ENCODE data around the gene IP6K1.
A peak's percentile ranks its signal among the peaks of the same experiment; 100 is the strongest.
"Not testable (repeated sequence)": the region's sequence is repeated elsewhere in the genome, so short reads cannot be mapped to it uniquely, and the experiment has no call there.

The IP6K1 gene

DNA sequence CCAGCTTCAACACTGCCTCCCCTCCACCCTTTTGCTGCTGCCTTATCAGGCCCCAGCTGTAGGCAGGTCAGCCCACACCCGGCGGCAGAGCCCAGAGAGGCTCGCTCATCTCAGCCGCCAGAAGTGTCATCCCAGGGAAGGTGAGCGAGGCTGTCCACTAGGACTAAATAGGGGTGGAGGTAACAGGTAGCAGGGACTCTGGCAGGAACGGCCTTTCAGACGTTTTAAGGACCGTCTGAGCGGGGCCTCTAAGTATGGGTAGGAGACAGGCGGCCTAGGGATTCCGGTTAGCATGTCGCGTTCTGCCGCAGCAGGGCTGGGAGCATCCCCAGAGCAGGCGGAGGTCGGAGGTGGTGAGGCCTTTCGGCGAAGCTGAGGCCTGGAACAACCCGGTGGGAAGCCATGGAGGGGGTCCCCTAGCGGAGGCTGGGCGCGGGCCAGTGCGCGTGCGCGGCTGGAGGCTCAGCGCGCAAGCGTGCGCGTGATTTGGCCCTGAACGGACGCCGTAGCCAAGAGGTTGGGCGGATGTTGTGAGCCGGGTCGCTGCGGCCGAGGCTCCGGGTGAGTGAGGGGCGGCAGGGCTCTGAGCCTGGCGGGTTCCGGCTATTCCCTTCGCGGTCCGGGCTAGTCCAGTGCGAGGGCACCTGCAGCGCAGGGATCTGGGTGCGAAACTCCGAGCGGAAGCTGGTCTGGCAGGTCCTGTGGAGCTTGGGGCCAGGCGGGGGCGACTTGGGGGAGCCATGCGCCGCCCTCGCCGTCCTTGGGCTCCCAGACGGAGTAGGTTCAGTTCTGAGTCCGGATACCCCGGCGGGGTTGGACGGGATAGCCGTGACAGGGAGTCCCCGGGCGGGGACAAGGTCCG lies 97.1 kb downstream of the IP6K1 start, which contains the start of the genes MST1 and RNF123:
Gene MST1, minus strand, starts transcription at position 429 of the 862 bp plus-strand sequence. CDS start 783 bp downstream, outside the sequence.
Gene RNF123, plus strand, starts transcription at position 512 of the 862 bp plus-strand sequence. CDS start 1,609 bp downstream, outside the sequence.
- TF ChIP-seq, protein P1, sequence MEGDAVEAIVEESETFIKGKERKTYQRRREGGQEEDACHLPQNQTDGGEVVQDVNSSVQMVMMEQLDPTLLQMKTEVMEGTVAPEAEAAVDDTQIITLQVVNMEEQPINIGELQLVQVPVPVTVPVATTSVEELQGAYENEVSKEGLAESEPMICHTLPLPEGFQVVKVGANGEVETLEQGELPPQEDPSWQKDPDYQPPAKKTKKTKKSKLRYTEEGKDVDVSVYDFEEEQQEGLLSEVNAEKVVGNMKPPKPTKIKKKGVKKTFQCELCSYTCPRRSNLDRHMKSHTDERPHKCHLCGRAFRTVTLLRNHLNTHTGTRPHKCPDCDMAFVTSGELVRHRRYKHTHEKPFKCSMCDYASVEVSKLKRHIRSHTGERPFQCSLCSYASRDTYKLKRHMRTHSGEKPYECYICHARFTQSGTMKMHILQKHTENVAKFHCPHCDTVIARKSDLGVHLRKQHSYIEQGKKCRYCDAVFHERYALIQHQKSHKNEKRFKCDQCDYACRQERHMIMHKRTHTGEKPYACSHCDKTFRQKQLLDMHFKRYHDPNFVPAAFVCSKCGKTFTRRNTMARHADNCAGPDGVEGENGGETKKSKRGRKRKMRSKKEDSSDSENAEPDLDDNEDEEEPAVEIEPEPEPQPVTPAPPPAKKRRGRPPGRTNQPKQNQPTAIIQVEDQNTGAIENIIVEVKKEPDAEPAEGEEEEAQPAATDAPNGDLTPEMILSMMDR (conservative IDR thresholded peaks at IDR 0.05; ENCODE audit: low read depth, low read length) = peak; percentile 35
- peak; percentile 60 for DNase-seq (ENCODE audit: low read depth)

DNA sequence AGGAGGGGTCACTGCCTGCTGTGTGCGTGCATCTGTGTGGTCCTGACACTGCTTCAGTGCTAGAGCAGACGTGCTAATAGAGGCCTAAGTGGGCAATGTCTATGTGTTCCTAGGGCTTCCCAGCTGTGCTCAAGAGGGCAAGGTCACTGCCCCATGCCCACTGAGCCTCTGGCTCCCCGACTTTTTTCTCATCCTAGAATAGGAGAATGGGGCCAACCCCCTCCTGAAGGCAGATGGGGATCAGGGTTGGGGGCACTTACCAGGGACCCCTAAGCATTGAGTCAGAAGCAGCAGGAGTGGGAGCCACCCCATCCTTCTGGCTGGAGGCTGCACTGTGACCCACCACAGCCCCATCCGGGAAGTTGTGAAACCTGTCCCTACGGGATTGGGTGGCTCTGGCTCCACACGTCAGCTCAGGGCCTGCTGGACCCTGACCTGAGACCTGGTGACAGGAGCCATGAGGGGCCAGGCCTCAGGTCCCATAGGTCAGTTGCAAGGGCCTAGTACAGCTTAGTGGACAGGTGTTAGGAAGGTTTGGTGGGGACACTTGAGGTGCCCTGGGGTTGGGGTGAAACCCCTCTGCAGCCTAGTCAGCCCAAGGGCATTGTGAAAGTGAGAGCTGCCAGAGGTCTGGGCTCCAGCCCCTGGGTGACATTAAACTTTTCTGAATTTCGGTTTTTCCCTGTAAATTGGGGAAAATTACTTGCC lies 97.8 kb downstream of the IP6K1 start:
- not testable (repeated sequence) for DNase-seq (ENCODE audit: low read depth)
- H3K4me3 ChIP-seq (ENCODE audit: low read length) = peak overlapping the region; percentile 90

More for the DNA sequence above, 97.1 kb downstream of the IP6K1 start, which contains the start of the genes MST1 and RNF123:
- H3K4me3 ChIP-seq (ENCODE audit: low read length) = peak within 1 kb of the TSS; percentile 90

DNA sequence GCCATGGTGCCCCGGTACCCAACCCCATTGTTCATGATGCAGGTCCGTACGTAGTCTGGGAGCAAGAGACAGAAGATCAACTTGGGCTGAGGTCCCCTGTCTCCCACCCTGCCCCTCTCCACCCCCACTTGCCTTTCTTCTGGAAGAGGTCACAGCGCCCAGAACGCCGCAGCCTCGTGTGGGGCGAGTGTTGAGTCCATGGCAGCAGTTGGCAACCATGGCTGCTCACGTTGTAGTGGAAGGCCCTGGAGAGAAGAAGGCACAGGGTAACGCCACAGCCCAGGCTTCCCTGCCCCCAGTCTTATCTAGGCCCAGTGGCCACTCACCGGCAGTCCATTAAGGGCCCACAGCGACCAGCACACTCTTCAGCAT lies 98.9 kb downstream of the IP6K1 start:
- DNase-seq (ENCODE audit: low read depth); H3K4me3 ChIP-seq (ENCODE audit: low read length): not testable (repeated sequence)

DNA sequence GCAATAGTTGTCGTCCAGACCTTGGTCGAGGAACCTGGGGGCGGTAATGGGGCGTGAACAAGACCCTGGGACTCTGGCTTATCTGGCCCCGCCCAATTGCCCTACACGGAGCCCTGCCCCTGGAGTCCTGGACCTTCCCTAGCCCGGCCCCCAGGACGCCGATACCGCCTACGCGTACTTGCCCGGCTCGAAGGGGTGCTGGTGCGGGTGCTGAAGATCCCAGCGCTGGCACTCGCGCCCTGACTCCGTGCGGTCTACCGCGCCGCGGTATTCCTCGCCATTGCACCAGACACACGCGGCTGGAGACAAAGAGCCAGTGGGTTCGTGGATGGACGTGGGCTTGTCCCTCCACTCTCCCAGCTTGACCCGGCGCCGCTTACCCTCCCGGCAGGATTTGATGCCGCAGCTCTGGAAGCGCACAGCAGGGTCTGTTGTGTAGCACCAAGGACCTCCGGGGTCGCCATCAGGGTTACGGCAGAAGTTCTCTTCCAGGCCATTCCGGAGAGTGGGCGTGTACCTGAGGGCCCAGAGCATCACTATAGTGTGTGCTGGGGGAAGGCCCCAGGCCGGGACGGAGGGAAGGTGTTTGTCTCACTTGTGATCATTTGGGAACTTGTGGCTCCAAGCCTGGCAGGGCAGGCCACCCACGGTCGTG lies 99.4 kb downstream of the IP6K1 start:
- peak overlapping the region; percentile 44 for H3K4me3 ChIP-seq (ENCODE audit: low read length)
- DNase-seq (ENCODE audit: low read depth) = peak; percentile 26

DNA sequence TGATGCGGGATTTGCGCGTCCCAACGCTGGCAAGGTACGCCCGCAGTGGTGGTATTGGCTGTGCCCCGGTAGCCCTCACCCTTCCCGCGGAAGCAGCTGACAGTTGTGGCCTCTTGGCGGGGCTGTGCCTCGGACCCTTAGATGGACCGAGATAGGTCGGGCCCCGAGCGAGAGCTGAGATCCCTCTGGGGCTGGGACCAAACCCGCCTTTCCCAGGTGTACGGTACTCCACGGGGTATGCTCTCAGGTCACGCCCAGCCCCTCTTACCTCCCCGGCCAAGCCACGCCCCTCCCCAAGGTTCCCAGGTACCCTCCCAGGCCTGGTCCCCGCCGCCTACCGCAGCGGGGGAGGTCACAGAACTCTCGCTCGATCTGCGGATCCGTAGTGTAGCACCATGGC lies 100.0 kb downstream of the IP6K1 start:
- DNase-seq (ENCODE audit: low read depth) = not testable (repeated sequence)
- peak overlapping the region; percentile 44 for H3K4me3 ChIP-seq (ENCODE audit: low read length)

DNA sequence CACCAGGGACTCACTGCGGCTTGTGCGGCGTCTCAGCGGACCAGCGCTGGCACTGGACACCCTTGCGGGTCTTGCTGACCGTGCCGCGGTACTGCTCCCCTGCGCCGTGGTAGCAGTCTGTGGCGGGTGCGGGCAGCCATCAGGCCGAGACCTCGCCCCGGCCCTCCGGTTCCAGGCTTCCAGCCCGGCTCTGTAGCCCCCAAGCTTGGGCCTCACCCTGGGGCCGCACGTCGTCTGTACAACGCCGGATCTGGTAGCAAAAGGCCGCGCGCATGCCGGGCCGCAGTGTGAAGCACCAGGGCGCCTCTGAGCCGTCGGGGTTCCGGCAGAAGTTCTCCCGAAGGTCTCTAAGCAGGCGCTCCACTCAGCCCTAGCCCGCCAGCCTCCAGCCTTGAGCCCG lies 100.5 kb downstream of the IP6K1 start:
- DNase-seq (ENCODE audit: low read depth); H3K4me3 ChIP-seq (ENCODE audit: low read length): not testable (repeated sequence)

DNA sequence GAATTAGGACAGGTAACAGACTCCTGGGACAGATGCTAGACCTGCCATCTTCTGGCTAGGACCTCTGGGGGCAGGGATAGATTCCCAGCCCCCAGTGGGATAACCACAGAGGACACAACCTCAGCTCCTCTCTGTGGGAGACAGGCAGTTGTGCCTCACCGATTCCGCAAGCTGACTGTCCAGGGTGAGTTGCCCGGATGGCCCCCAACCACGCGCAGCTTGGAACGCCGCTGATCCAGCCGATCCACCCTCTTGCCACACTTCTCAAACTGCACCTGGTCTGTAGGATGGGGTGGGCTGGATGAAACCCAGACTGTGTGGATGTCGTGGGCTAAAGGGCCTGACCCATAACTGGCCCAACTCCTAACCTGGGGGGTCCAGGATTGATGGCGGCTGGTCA lies 101.2 kb downstream of the IP6K1 start:
- DNase-seq (ENCODE audit: low read depth) = not testable (repeated sequence)

DNA sequence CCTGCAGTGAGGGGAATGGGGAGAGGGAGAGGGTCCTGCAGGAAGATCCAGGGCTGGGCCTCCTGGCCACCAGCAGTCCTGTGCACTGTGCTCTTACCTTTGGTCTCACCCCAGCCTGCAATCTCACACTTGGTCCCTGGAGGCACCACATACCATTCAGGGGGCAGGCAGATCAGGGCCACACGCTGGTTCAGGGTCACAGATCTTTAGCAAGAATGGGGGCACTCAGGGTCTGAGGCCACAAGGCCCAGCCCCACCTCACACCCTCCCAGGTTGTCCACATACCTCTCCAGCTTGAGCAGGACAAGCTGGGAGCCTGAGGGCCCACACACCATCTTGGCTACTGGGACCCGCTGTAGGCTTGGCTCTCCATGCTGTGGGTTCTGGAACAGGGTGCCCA lies 101.9 kb downstream of the IP6K1 start:
- H3K4me3 ChIP-seq (ENCODE audit: low read length); DNase-seq (ENCODE audit: low read depth): not testable (repeated sequence)

More for the DNA sequence above, 101.2 kb downstream of the IP6K1 start:
- not testable (repeated sequence) for H3K4me3 ChIP-seq (ENCODE audit: low read length)

DNA sequence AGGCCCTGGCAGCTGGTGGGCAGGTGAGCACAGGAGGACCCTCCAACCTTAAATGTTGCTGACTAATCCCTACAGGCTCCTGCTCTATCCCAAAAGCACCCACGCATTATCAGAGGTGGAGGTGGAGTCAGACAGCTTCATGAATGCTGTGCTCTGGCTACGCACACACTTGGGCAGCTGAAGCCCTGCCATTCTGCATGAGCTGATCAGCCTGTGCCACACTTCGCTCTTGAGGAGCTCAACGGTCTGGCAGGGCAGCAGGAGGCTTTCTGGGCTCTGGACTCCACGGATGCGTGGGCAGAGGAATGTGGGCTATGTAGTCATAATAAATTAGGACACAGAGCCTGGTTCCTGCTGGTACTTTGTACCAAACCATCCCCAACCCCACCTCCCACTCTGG lies 103.2 kb downstream of the IP6K1 start:
- no peak for DNase-seq (ENCODE audit: low read depth)
- H3K4me3 ChIP-seq (ENCODE audit: low read length) = no peak overlapping the region
- TF ChIP-seq, protein P1 (conservative IDR thresholded peaks at IDR 0.05; ENCODE audit: low read depth, low read length) = no peak

DNA sequence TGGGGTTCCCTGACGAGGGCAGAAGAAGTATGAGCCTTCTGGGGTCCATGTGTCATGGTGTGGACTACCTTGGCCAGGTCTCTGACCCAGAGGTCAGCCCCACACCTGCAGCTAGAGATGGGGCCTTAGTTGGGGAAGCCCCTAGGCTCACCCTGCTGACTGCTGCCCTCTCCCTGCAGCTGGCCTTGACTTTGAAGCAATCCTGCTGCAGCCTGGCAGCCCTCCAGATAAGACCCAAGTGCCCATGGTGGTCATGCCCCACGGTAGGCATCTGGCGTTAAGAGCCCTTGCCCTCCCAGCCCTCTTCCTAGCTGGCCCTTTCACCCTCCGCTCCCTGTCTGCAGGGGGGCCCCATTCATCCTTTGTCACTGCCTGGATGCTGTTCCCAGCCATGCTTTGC lies 104.8 kb downstream of the IP6K1 start:
- TF ChIP-seq, protein P1 (conservative IDR thresholded peaks at IDR 0.05; ENCODE audit: low read depth, low read length) = no peak
- no peak overlapping the region for H3K4me3 ChIP-seq (ENCODE audit: low read length)
- no peak for DNase-seq (ENCODE audit: low read depth)
